ENCODE results near the gene CCDC170.

- TF ChIP-seq MXI1 (IDR thresholded peaks at IDR 0.05; ENCODE audit: low read depth, low read length) (no peak), CTCF (IDR thresholded peaks at IDR 0.05) (no peak), MAX (IDR thresholded peaks at IDR 0.05; ENCODE audit: low read depth) (no peak), USF2 (IDR thresholded peaks at IDR 0.05; ENCODE audit: borderline replicate concordance, low read depth, low read length) (no peak), NFIC (IDR thresholded peaks at IDR 0.05; ENCODE audit: borderline replicate concordance) (peak; percentile 77), EP300 (IDR thresholded peaks at IDR 0.05; ENCODE audit: borderline replicate concordance in 1 of 2, low read depth in 1 of 2, low read length in 1 of 2) (peak in 1 of 2 experiments; percentile 48; a peak in 1 of 4 replicates), MEF2A (IDR thresholded peaks at IDR 0.05; ENCODE audit: borderline replicate concordance, low read depth) (no peak), TAF1 (IDR thresholded peaks at IDR 0.05; ENCODE audit: borderline replicate concordance, low read depth, low read length) (no peak), POLR2AphosphoS5 (IDR thresholded peaks at IDR 0.05; ENCODE audit: low read depth, low read length) (peak; percentile 49; the same call in 1 of the 2 replicates), FOXJ3 (CRISPR knock-in tag; IDR thresholded peaks at IDR 0.05) (no peak), SIN3A (IDR thresholded peaks at IDR 0.05; ENCODE audit: borderline replicate concordance, low read depth, low read length) (0 out of 2 replicates have a peak, but pooled peaks have one; percentile 25), IRF3 (IDR thresholded peaks at IDR 0.05; ENCODE audit: low read depth, low read length) (no peak), JUND (IDR thresholded peaks at IDR 0.05) (peak; percentile 52)
These were observed 48.3 kb upstream of the CCDC170 start for GRCh38 chr6:151445482-151445881.
